Ovary (tissue), 9 donors: ENCODE data around the gene STK38L. TPM values are rescaled to one million over a fixed set of nuclear protein-coding genes. Genes with fewer than 3 reads are reported as not detected.

Experiments
- DNase-seq, 5 donors: peaks; one replicate each; pipeline ENCODE4 v3.0.0-alpha.2; 2019 to 2020
- H3K27ac ChIP-seq, 2 donors: fragments of 200-600 bp; one replicate each; pipeline versions ENCODE4 v1.5.1 to v1.8.0; 2019 to 2022
- H3K27me3 ChIP-seq: fragments of 200-600 bp; one replicate; pipeline ENCODE4 v1.8.0; 2022
- H3K36me3 ChIP-seq: fragments of 200-600 bp; sonication (generic); one replicate; pipeline ENCODE4 v1.5.1; 2019
- H3K4me1 ChIP-seq: one replicate; pipeline ENCODE4 v1.8.1; 2013; ENCODE audit warnings: mild to moderate bottlenecking, moderate library complexity; ENCODE audit not compliant: insufficient read depth
- H3K4me3 ChIP-seq: fragments of 200-600 bp; sonication (generic); one replicate; pipeline ENCODE4 v1.5.1; 2017
- H3K9me3 ChIP-seq, 2 donors: fragments of 200-600 bp in 1 of 2; sonication (generic) in 1 of 2; one replicate each; pipeline versions ENCODE4 v1.5.1 to v1.8.1; 2013 to 2019; ENCODE audit warnings: mild to moderate bottlenecking in 1 of 2, moderate library complexity in 1 of 2
- EP300 ChIP-seq: sonication (generic); formaldehyde crosslinking; IDR thresholded peaks from one replicate; pipeline ENCODE4 v1.6.1; 2017; ENCODE audit warnings: antibody characterized with exemption
- POLR2A ChIP-seq: fragments of 450-650 bp; IDR thresholded peaks from one replicate; pipeline ENCODE4 v1.6.1; 2017; ENCODE audit warnings: antibody characterized with exemption, mild to moderate bottlenecking, moderate library complexity
- WGBS, 3 donors: extraction: QIAGEN DNeasy Blood & Tissue Kit in 1 of 3; methylation state at CpG; one replicate each; pipeline versions ENCODE4 v1.1.5 to v1.1.7; 2013 to 2017; 5-methylcytosine and 5-hydroxymethylcytosine counted together
- intact Hi-C, 4 donors: fragments of 100-400 bp; cut with DNase I; formaldehyde crosslinking; loops; one replicate each; pipeline versions ENCODE4 v1.11.0 to v1.15.1; 2022 to 2023
- polyA plus RNA-seq, 2 donors: library from polyadenylated mRNA; stranded (reverse); fragments of 200-250 nt in 1 of 2; fragments of 350-450 nt in 1 of 2; fragmentation: Illumina TruSeq in 1 of 2; extraction: RNeasy Lipid Tissue Mini Kit (QIAGEN cat#74804) in 1 of 2; gene quantifications; one replicate each; pipeline ENCODE4 v1.2.3, GENCODE V29; 2013 to 2014
- total RNA-seq, 7 donors: library from RNA; depleted of rRNA in 2 of 7; stranded (reverse); fragments of >200 nt in 2 of 7; fragmentation: NEBNext Ultra II Directional in 3 of 7; extraction: Animal tissue kit (Norgen Biotek cat#: 25700) in 3 of 7; gene quantifications; one replicate each; pipeline versions ENCODE4 v1.1.0 to v1.2.4, GENCODE V29; 2016 to 2023
- TF ChIP-seq, protein P1 (sequence below), 3 donors: fragments of 450-650 bp in 2 of 3; fragments of 200-600 bp in 1 of 3; IDR thresholded peaks; one replicate each; pipeline versions ENCODE4 v1.5.1 to v1.8.0; 2016 to 2022; ENCODE audit warnings: antibody characterized with exemption in 3 of 3, mild to moderate bottlenecking in 1 of 3
- donor health status: DM: no; HTN: no; CAD: no; lungs with moderate emphysema.
- donor health status: DM: no; HTN: no; CAD: no.
- donor health status: Bipolar disorder and iron deficiency.
- donor health status: DM: yes; HTN: yes; CAD: no.
- donor health status: DM: no; HTN: no; CAD: no.
- donor health status: DM: yes; HTN: yes; CAD: no.

Gene STK38L
- total and polyA plus RNA-seq, 9 donors, result 7.4 to 24.7 (median 16.8) TPM

DNA sequence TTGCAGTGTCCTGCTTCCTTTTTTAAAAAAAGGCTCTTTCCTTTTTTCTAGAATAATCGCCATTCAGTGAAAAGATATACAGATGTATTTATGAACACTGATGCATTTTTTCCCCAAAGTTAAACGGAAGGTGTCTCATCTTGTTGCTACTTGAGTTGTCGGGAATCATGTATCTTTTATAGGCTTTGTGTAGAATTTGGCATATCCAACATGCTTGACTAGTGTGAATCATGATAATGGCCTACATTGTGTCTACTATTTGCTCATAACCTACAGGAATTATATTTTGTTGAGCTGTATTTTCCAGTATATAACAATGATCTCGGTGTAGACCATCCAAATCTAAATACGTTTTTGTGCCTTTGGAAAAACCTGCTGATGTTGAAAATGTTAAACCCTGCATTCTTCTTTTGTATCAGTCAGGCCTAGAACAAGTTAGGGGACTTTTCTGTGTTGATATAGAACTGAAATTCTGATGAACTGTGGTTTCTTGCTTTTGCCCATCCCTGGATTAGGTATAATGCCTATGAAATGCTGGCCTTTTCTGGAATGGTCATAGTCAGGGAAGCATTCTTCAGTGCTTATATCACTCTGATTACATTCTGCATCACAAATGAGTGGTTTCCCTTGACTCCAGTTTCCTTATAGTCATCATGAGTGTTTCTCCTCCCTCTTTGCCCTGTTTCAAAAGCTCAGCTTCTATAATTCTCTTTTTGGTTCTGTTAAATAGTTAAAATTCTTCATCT, 99.3 kb downstream of the STK38L start:
- Histone ChIP-seq H3K4me1 (no peaks in the 10 kb centered on the region), H3K9me3 (no peaks in the 10 kb centered on the region), H3K27me3 (no peaks in the 10 kb centered on the region), H3K27ac (no peak overlapping the region), H3K4me3 (no peak overlapping the region), H3K36me3 (no peaks in the 10 kb centered on the region)
- 88 to 93% (median 90%) methylated on average over 5 of the region's 5 CpGs for WGBS, 3 donors
- intact Hi-C loops, result no loop called here
- TF ChIP-seq POLR2A, result no peak
- no peak for TF ChIP-seq EP300
- no peak for DNase-seq

DNA sequence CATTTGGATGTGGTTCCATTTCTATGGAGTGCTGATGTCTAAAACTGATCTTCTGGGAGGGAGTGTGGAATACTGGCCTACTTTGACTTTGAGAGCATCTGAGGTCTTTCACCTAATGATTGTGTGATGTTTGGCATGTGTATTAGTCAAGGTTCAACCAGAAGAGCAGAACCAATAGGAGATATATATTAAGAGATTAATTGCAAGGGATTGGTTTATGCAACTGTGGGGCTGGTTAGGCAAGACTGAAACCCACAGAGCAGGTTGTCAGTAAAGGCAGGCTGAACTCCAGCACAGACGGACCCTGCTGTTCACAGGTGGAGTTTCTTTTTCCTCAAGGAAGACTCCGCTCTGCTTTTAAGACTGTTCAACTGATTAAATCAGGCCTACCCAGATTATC, 100.2 kb downstream of the STK38L start:
- no peaks in the 10 kb centered on the region for H3K36me3 ChIP-seq
- H3K4me1 ChIP-seq, result no peaks in the 10 kb centered on the region
- intact Hi-C loops, result no loop called here
- WGBS, 3 donors, result 91 to 98% (median 95%) methylated on average over 2 of the region's 2 CpGs
- TF ChIP-seq EP300 (no peak), POLR2A (no peak)
- TF ChIP-seq, protein P1, sequence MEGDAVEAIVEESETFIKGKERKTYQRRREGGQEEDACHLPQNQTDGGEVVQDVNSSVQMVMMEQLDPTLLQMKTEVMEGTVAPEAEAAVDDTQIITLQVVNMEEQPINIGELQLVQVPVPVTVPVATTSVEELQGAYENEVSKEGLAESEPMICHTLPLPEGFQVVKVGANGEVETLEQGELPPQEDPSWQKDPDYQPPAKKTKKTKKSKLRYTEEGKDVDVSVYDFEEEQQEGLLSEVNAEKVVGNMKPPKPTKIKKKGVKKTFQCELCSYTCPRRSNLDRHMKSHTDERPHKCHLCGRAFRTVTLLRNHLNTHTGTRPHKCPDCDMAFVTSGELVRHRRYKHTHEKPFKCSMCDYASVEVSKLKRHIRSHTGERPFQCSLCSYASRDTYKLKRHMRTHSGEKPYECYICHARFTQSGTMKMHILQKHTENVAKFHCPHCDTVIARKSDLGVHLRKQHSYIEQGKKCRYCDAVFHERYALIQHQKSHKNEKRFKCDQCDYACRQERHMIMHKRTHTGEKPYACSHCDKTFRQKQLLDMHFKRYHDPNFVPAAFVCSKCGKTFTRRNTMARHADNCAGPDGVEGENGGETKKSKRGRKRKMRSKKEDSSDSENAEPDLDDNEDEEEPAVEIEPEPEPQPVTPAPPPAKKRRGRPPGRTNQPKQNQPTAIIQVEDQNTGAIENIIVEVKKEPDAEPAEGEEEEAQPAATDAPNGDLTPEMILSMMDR (IDR thresholded peaks at IDR 0.05), result no peak
- no peak overlapping the region for H3K27ac ChIP-seq
- no peak overlapping the region for H3K4me3 ChIP-seq
- H3K9me3 ChIP-seq, result no peaks in the 10 kb centered on the region
- H3K27me3 ChIP-seq, result no peaks in the 10 kb centered on the region
- DNase-seq, result no peak

DNA sequence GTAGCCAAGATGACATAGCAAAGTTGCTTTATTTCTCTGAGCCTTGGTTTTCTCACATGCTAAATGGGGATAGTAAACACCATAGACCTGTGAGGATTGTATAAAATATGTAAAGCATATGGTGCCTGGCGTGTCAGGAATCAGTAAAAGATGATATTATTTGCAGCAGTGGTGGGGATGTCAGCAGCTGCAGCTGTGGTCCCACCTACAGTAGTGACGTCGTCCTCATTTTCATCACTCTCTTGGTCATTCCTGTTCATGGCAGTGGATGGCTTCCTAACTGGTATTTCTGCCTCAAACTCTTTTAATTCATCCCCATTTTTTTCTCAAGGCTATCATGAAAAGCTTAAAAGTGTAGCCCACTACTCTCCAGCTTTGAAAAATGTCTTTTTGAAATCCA, 100.7 kb downstream of the STK38L start:
- no peak for DNase-seq
- Histone ChIP-seq H3K4me3 (no peak overlapping the region), H3K9me3 (no peaks in the 10 kb centered on the region), H3K4me1 (no peaks in the 10 kb centered on the region), H3K36me3 (no peaks in the 10 kb centered on the region), H3K27ac (no peak overlapping the region), H3K27me3 (no peaks in the 10 kb centered on the region)
- WGBS, 3 donors, result 73 to 82% (median 81%) methylated on average over 3 of the region's 3 CpGs
- intact Hi-C loops, result no loop called here
- TF ChIP-seq EP300 (no peak), POLR2A (no peak)
- TF ChIP-seq, protein P1 (IDR thresholded peaks at IDR 0.05), result no peak

DNA sequence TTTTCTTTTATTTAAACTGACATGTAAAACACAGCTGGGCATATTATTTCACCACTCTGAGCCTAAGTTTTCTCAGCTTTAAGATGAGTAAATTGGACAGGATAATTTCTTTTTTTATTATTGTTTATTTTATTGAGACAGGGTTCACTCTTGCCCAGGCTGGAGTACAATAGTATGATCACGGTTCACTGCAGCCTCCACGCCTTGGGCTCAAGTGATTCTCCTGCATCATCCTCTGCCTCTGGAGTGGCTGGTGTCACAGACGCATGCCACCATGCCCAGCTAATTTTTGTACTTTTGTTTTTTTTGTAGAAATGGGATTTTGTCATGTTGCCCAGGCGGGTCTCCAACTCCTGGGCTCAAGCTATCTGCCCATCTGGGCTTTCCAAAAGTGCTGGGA, 101.3 kb downstream of the STK38L start:
- no peak for DNase-seq
- no peak for TF ChIP-seq EP300
- TF ChIP-seq, protein P1 (IDR thresholded peaks at IDR 0.05), result no peak
- TF ChIP-seq POLR2A, result no peak
- no peak overlapping the region for H3K4me3 ChIP-seq
- no peak overlapping the region for H3K27ac ChIP-seq
- no peaks in the 10 kb centered on the region for H3K4me1 ChIP-seq
- H3K9me3 ChIP-seq, result no peaks in the 10 kb centered on the region
- 85 to 91% (median 90%) methylated on average over 4 of the region's 4 CpGs for WGBS, 3 donors
- H3K36me3 ChIP-seq, result no peaks in the 10 kb centered on the region
- intact Hi-C loops, result no loop called here
- no peaks in the 10 kb centered on the region for H3K27me3 ChIP-seq

DNA sequence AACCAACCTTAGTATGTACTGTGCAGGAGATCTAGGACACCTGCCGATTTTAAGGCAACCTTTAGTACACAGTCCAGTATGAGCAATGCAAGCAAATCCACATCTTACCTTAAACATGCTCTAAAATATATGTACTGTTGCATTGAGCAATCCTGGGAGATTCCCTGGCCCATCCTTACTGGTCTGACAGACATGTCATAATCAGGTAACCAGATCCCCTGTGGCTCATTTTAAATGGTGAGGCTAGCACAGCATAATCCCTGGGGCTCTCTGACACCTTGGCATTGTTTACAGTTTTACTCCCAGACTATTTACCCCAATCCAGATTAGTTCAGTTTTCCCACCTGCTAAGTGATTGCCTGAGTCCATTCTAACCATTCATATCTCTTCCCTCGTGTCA, 103.7 kb downstream of the STK38L start:
- H3K4me1 ChIP-seq, result no peaks in the 10 kb centered on the region
- no peaks in the 10 kb centered on the region for H3K36me3 ChIP-seq
- intact Hi-C loops, result no loop called here
- DNase-seq, result no peak
- no peak overlapping the region for H3K27ac ChIP-seq
- H3K4me3 ChIP-seq, result no peak overlapping the region
- H3K27me3 ChIP-seq, result no peaks in the 10 kb centered on the region
- WGBS, 3 donors, result 79 to 87% (median 80%) methylated on average over 2 of the region's 2 CpGs
- TF ChIP-seq, protein P1 (IDR thresholded peaks at IDR 0.05), result no peak
- TF ChIP-seq EP300 (no peak), POLR2A (no peak)
- H3K9me3 ChIP-seq, result no peaks in the 10 kb centered on the region
